GM21825 (cell line): ENCODE measurements around the gene GUCA2B.

ENCODE experiments used
- ATAC-seq: cut with Tn5 transposase; IDR thresholded peaks from one replicate; pipeline ENCODE4 v1.9.1; 2021; ENCODE audit warnings: mild to moderate bottlenecking, moderate library complexity; ENCODE audit not compliant: unreplicated experiment

GUCA2B gene

DNA sequence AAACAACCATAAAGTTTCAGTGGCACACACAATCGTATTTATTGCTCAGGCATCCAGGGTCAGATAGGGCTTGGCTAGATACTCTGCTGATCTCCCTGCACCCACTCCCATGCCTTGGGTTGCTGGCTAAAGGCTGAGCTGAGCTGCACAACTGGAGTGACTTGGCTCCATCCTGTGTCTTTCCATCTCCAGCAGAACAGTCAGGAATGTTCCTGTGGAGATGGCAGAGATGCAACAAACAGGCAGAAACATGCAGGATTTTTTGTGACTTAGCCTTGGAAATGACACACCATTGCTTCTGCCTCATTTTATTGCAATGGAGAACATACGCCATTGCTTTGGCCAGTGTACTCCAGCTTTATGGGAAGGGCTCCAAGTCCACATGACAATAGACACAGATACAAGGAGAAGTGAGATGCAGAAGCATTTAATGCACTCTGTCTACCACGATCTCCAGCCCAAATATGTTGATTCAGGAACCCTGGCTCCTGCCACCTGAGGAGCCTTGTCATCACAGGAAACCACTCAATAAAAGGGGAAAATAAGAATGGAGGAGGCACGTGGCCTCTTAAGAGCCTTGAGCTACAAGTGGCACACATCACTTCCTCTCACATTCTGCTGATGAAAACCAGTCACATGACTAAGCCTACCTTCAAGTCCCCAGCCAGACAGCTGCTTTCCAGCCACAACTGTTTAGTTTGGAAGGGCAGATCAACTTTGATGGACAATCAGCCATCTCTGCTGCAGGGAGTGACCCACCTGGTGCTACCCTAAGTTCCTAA is 10.1 kb upstream of the GUCA2B start:
- no peak for ATAC-seq

DNA sequence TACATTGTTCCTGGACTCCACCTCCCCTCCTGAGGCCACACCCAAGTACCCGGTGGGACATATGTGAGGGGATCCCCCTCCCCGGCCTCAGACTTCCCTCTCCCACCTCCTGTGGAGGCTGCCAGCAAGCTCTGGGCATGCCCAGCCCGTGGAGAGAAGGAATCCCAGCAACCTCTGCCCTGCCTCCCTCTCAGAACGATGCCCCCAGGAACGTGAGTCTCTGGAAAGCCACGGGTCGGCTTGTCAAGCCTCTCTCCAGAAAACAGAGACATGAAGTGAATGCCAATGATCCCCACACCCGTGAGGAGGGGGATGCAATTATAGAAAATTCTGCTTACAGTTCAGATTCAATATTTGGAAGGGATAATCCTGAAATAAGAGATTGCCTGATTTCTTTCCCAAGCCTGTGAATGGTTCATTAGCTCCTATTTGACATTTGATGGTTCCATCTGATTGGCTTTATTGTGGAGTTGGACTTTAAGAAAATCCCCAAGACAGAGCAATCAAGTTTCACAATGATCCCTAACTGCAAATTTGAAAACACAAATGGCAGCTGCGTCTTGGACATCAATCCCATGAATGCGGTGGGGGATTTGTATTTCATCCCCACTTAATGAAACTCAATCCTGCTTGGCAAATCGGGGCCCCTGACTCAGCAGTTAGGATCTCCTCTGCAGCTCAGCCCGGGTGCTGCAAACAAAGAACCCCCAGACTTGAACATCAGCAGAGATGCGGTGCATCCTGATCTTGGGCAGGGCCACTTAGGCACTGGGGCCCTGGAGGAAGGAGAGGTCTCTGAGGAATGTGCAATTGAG is 9.1 kb upstream of the GUCA2B start:
- ATAC-seq: no peak

DNA sequence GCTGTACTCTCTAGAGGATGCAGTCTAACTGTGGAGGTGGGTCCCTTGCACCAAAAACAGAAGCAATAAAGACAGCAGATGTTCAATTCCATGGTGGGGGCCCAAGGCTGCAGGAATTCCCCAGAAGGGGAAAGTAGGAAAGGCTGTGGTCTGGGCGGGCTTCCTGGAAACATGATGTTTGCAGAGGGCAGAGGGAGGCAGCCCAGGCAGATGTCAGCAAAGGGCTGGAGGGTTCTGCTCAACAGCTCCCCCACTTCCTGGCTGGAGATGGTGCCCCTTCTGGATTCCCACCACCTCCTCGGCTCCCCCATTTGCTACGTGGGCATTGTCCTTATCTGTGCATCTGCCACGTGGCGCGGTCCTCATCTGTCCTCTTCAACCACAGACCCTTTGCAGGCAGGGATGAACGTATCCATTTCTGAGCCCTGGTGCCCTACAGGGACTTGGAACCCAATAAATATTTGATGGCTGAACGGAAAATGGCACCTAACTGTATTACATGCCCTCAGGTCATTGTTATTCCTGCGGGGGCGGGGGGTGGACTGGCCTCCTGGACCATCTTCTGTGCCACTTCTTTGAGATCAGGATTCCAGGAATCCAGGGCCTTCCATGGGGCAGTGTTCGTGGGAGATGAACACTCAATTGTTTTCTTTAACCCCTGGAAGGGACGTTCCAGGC is 8.4 kb upstream of the GUCA2B start:
- ATAC-seq: no peak

DNA sequence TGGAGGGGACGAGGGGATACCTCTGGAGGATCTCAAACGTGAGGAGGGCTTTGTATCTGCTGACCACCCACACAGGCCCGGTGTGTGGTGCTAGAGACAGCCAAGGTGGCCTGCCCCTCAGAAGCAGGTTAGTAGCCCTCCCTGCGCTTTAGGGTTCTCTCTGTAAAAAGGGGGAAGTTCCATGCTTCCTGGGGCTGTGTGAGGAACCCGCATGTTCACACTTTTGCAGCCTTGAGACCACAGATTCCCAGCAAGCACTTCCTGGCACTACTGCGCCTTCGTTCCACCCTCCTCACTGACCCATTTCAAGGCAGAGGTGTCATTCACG is 7.9 kb upstream of the GUCA2B start:
- ATAC-seq: no peak

DNA sequence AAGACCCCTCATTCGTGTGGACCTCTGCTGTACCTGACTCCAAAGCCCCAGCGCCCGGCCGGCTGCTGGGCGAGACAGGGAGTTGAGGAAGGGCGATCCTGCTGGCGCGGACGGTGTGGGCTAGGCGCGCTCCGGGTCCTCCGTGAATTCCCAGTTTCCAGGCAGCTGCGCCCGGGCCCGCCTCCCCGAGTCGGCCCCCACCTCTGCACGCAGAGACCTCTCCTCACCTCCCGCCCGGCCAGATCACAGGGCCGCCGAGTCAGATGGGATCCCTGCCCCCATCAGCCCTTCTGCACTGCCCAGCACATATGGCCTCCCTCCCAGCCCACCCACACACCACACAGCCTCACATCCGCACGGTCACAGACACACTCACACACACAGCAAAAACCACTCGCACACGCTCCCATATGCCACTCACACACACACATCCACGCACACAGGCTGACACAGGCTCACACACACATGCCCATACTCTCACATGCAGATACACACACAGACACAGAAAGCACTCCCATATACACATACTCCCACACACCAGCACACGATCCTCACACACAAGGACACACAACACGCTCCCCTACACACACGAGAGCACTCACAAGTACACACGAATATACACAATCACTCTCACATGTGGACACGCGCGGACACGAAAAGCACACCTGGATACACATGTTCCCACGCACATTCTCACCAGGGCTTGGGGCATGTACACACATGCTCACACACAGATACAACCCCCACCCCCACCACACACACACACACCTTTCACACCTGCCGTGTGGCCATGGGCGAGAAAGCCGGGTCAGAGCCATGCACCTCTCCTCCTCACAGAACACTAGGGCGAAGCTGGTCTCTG is 7.2 kb upstream of the GUCA2B start:
- ATAC-seq: no peak

DNA sequence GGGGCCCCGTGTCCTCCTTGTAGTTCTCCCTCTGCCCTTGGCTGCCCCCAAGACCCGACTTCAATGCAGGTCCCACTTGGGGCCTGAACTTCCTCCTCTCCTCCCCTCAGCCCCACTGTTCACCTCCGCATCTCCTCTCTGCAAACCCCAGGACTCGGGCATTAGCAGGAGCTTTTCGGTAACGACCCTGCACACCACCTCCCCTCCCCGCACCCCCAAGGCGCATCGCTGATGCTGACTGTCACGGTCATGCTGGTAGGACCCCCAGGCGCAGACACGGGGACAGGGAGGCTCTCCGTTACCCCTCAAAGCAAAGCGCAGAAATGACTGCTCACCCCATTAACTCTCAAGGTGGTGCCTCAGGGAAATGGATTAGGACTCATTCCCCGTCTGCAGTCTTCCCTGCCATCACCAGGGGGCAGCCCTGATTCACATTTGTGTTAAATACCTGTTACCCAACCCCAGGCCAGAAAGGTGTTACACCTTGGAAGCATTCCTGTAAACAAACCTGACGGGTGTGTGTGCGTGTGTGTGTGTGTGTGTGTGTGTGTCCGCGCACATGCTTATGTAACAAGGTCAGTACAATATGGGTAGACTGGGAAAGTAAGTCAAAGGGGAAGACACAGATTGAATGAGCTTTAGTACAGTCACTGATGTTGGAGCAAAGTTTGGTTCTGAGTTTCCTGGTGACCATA is 6.4 kb upstream of the GUCA2B start:
- ATAC-seq: no peak

DNA sequence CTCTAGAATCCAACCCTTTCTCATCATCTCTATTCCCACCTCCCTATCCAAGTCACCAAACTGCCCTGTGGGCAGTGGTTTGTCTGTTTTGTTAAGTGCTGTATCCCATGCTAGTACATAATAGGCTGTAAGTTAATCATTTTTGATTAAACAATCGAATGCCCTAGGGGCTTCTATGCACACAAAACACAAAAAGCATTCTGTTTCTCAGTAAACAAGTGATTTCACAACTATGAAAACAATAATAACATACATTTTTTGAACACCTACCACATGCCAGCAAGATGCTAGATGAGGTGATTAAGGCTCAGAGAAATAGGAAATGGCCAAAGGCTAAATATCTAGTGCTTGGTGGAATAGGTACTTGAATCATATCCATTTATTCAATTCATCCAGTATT is 5.0 kb upstream of the GUCA2B start:
- no peak for ATAC-seq

DNA sequence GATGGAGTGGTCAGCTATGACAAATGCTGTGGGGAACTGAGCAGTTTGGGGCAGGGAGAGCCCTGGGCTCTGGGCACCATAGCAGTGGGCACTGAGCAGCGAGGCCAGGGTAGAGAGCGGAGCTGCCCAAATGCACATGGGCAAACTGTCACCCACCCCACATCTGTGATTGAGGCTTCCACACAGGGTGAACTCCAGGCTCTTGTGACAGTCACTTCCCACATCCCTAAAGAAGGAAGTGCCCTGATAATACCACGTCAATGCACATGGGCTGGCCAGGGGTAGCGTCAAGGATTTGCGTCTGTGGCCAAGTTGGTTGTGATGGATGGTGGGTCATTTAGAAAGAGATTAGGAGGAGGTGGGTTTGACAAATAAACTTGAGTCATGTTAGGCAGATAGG is 2.6 kb upstream of the GUCA2B start:
- ATAC-seq: no peak

DNA sequence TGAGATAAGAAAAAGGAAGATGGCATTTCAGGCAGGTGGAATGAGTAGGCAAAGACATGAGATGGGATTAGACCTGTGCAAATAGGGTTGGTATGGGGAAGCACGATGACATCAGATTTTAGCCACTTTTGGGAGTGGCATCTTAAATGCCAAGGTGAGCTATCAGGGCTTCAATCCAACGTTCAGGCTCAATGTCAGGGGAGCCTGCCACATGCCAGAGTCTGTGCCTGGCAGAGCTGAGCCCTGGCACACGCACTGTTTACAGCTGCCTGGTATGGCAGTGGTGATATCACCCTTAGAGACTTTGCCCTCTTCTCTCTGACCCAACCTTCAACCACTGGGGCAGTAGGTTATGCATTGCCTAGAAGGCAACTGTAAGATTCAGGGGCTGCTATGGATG is 1.1 kb upstream of the GUCA2B start:
- no peak for ATAC-seq

DNA sequence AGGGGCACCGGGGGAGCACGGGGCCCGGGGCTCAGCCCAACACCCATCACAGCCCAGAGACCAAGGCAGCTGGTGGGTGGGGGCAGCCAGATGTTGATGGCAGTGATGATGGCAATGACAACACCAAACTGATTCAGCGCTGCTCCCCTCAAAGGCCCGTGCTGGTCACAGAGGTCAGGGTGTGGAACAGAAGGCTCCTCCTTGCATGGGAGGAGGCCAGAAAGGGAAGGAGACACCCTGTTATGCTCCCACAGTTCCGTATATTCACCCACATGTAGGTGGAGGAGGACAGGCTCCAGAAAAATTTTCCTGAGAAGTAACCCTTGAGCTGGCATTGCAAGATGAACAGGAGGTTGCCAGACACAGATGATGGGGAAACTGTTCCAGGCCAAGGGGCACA is 414 bp downstream of the GUCA2B start:
- no peak for ATAC-seq

DNA sequence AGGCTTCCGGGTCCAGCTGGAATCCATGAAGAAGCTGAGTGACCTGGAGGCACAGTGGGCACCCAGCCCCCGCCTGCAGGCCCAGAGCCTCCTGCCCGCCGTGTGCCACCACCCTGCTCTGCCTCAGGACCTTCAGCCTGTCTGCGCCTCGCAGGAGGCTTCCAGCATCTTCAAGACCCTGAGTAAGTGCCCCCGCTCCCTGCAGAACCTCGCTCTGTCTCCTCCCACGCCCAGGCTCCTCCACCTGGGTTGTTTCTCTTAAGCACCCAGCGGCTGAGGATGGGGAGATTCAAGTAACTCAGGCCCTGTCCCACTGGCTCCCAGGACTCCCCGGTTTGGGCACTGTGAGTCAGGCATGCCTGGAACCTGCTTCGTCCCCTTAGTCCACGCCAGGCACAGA is 1.5 kb downstream of the GUCA2B start:
- no peak for ATAC-seq

DNA sequence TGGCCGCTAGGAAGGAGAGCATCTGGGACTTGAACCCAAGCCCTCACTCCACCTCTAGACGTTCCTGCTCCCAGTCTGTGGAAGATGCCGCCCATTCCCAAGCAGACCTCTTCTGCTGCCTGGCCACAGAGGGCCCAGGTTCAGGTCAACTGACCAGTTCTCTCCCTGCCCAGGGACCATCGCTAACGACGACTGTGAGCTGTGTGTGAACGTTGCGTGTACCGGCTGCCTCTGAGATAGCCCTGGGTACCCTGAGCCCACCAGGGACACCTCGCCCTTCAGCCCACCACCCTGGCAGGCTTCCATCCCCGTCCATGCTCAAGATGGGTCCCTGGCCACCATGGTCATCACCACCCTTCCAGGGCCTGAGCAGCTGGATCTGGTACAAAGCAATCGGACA is 2.2 kb downstream of the GUCA2B start:
- ATAC-seq: no peak

DNA sequence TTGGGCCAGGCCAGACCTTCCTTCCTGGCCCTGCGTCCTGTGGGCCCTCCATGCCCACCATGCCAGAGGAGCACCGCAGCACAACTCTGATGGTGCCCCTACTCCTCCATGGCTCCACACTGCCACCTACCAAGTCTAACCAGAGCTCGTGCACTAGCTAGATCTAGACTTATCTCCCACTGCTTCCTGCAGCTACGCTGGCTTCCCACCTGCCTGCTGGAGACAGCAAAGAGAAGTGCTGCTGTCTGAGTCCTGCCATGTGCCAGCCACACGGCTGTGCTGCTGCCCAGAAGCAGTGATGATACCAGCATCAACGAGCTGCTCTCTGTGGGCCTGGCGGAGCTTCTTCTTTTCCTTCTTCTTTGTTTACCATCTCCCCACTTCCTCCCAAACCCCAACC is 4.5 kb downstream of the GUCA2B start:
- ATAC-seq: no peak

DNA sequence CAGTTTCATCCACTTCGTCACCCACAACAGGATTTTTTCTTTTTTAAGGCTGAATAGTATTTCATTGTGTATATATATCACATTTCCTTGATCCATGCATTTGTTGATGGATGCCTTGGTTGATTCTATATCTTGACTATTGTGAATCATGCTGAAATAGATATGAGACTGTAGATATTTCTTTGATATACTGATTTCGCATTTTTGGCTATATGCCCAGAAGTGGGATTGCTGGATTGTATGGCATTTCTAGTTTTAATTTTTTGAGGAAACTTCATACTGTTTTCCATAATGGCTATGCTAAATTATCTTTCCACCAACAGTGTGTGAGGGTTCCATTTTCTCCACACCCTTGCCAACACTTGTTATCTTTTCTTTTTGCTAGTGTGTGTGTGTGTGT is 5.0 kb downstream of the GUCA2B start:
- no peak for ATAC-seq

DNA sequence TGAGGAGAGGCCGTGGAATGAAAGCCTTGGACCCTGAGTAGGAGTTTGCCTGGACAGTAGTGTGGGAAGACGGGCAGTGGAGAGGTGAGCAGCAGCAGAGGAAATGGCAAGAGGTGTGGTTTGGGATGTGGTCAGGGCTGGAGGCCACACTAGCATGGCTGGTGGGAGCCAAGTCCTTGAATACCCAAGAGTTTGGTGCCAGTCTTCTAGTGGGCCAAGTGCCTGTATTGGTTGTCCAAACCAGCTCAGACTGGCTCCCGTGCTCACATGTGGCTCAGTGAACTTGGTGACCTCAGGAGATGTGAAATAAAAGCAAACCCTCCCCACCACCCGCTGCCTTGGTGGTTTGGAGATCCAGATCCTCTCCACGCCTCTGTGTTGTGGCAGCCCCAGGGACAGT is 9.0 kb downstream of the GUCA2B start:
- no peak for ATAC-seq

DNA sequence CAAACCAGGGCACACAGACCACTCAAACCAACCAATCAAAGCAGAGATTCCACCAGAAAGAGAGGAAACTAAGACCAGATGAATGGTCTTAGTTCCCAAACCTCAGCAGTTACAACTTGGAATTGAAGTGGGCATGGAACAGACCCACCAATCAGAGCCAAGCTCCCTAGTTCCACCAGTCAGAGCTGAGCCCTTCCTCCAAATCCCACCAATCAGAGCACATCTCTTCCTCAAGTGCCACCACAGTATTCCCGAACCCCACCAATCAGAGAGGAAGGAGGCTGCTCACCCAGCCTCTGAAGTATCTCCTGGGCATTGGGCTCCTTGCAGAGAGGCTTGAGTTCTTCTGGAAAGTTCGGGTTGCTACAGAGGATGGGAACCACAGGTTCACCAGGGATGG is 9.9 kb downstream of the GUCA2B start:
- no peak for ATAC-seq

DNA sequence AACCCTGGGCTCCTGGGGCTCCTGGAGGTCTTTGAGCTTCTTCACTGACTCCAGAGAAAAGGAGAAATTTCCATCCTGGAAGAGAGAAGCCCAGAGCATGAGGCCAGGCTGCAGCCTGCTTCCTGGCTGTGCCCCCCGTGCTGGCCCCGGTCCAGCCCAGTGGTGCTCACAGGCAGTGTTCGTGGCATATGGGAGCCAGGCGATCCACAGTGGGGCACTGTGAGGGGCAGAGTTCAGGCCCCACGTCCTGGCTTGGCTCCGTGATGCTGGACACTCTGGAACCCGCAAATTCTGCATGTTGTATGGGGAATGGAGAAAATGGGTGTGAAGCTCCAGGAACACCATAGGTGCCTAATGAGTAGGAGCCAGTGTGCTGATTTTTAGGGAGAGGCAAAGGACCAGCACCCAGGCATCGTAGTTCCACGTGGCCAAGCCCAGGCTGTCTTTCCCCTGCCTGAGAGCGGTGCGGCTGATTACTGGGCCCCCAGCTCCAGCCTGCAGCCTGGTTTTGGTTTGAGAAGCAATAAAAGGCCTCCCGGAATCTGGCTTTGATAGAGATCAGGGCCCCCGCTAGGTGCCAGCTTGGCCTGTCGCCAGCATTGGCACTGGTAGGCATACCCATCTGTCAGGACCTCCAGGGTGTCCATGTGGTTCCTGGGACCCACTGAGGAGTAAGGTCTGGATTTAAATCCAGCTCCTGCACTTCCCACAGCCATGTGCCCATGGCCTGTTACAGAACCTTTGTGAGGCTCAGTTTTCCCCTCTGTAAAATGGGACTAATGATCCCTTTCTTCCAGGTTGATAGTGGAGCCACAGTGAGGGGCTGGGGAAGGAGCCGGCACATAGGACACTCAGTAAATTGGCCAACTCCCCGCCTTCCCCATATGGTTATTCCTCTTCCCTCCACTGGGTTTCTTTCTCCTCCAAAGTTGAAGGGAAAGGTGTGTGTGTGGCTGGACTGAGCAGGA is 10.6 kb downstream of the GUCA2B start:
- no peak for ATAC-seq

DNA sequence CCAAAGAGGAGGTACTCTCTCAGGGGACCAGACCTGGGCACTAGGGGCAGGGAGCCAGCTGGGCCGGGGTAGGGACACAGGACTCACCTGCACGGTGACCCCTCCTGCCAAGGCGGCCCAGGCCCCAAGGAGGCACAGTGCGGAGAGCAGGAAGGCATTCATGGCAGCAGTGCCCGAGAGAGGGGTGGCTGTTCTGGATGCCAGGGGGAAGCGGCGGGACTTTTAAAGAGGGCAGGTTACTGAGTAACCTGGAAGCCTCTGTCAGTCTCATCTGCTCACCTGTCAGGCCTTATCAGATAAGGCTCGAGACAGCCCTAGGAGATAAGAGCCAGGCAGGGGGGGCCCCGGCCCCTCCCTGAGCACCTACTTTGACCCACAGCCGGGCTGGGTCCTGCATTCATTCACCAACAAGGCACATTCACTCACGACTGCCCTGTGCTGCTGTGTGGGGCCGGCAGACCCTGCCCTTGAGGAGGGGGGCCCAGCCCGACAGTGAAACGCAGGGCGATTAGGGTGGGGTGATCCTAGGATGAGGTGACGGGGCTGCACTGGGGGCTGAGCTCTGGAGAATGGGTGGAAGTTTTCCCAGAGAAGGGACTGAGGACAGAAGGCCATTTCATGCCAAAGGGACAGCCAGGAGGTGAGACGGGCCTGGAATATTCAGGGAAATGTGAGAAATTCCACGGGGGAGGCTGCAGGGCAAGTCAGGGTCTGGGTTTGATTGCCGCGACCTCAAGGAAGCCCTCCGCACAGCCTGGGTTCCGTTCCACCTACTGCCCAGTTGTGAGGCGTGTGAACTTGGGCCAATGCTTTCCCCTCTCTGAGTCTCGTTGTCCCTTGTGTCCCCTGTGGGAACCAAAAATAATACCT is 11.6 kb downstream of the GUCA2B start, which contains the start of gene GUCA2A:
Gene GUCA2A (minus strand): TSS at position 195 of the 870 bp plus-strand sequence. CDS start 33 bp downstream, at position 162.
- no peak for ATAC-seq
